ENCODE data around the gene ANLN. TPM values are rescaled to one million over a fixed set of nuclear protein-coding genes. Genes with fewer than 3 reads are reported as not detected.

ANLN gene, protein sequence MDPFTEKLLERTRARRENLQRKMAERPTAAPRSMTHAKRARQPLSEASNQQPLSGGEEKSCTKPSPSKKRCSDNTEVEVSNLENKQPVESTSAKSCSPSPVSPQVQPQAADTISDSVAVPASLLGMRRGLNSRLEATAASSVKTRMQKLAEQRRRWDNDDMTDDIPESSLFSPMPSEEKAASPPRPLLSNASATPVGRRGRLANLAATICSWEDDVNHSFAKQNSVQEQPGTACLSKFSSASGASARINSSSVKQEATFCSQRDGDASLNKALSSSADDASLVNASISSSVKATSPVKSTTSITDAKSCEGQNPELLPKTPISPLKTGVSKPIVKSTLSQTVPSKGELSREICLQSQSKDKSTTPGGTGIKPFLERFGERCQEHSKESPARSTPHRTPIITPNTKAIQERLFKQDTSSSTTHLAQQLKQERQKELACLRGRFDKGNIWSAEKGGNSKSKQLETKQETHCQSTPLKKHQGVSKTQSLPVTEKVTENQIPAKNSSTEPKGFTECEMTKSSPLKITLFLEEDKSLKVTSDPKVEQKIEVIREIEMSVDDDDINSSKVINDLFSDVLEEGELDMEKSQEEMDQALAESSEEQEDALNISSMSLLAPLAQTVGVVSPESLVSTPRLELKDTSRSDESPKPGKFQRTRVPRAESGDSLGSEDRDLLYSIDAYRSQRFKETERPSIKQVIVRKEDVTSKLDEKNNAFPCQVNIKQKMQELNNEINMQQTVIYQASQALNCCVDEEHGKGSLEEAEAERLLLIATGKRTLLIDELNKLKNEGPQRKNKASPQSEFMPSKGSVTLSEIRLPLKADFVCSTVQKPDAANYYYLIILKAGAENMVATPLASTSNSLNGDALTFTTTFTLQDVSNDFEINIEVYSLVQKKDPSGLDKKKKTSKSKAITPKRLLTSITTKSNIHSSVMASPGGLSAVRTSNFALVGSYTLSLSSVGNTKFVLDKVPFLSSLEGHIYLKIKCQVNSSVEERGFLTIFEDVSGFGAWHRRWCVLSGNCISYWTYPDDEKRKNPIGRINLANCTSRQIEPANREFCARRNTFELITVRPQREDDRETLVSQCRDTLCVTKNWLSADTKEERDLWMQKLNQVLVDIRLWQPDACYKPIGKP
- total RNA-seq: 21.6 TPM

DNA sequence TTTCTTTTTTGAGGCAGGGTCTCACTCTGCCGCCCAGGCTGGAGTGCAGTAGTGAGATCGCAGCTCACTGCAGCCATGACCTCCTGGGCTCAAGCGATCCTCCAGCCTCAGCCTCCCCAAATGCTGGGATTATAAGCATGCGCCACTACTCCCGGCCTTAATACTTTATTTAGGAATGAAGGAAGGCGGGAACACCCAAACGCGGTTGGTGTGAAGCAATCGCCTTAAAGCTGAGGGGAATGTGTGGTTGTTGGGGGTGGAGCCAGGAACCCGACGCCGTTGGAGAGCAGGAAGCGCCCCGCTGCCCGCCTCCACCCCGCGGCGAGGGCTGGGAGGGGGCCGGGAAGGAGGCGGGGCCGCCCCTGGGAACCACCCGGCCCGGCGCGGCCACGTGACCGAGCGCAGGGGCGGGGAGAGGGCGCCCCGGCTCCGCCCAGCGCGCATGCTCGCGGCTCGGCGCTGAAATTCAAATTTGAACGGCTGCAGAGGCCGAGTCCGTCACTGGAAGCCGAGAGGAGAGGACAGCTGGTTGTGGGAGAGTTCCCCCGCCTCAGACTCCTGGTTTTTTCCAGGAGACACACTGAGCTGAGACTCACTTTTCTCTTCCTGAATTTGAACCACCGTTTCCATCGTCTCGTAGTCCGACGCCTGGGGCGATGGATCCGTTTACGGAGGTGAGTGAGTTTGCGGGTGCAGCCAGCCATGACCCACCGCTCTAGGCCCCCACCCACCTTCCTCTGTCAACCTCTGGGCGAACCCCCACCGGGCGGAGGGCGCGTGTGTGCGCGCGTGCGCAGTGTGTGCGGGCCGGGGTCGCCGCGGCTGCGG, at the start of gene ANLN:
Gene ANLN (plus strand): TSS at position 492 of the 828 bp plus-strand sequence. CDS start 165 bp downstream, at position 657.

Other genes with a start within 250 kb of the ANLN start
- gene EEPD1, start 236.6 kb upstream of the ANLN start, total RNA-seq: 21.3 TPM

Data from camera-type eye (tissue), 1 donor.